GM19025 (cell line): Measurements from ENCODE around the gene IL6.

Experiments used
- ATAC-seq: cut with Tn5 transposase; IDR thresholded peaks from one replicate; pipeline ENCODE4 v1.9.1; 2021; ENCODE audit warnings: mild to moderate bottlenecking, low read depth, moderate library complexity; ENCODE audit not compliant: unreplicated experiment

Gene IL6

GRCh38 chr7:22724861-22725260 is 2.1 kb upstream of the IL6 start:
- no peak for ATAC-seq

DNA sequence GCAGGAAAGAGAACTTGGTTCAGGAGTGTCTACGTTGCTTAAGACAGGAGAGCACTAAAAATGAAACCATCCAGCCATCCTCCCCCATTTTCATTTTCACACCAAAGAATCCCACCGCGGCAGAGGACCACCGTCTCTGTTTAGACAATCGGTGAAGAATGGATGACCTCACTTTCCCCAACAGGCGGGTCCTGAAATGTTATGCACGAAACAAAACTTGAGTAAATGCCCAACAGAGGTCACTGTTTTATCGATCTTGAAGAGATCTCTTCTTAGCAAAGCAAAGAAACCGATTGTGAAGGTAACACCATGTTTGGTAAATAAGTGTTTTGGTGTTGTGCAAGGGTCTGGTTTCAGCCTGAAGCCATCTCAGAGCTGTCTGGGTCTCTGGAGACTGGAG is 1.4 kb upstream of the IL6 start:
- no peak for ATAC-seq

DNA sequence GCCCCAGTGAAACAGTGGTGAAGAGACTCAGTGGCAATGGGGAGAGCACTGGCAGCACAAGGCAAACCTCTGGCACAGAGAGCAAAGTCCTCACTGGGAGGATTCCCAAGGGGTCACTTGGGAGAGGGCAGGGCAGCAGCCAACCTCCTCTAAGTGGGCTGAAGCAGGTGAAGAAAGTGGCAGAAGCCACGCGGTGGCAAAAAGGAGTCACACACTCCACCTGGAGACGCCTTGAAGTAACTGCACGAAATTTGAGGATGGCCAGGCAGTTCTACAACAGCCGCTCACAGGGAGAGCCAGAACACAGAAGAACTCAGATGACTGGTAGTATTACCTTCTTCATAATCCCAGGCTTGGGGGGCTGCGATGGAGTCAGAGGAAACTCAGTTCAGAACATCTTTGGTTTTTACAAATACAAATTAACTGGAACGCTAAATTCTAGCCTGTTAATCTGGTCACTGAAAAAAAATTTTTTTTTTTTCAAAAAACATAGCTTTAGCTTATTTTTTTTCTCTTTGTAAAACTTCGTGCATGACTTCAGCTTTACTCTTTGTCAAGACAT is 574 bp upstream of the IL6 start:
- peak; percentile 56 for ATAC-seq

- no peak for ATAC-seq
These were observed 675 bp downstream of the IL6 start for GRCh38 chr7:22727714-22728035.

- ATAC-seq: no peak
These were observed 1.5 kb downstream of the IL6 start for GRCh38 chr7:22728401-22729029.

GRCh38 chr7:22729180-22729825 is 2.3 kb downstream of the IL6 start:
- ATAC-seq: no peak

GRCh38 chr7:22730066-22730710 is 3.2 kb downstream of the IL6 start:
- no peak for ATAC-seq

DNA sequence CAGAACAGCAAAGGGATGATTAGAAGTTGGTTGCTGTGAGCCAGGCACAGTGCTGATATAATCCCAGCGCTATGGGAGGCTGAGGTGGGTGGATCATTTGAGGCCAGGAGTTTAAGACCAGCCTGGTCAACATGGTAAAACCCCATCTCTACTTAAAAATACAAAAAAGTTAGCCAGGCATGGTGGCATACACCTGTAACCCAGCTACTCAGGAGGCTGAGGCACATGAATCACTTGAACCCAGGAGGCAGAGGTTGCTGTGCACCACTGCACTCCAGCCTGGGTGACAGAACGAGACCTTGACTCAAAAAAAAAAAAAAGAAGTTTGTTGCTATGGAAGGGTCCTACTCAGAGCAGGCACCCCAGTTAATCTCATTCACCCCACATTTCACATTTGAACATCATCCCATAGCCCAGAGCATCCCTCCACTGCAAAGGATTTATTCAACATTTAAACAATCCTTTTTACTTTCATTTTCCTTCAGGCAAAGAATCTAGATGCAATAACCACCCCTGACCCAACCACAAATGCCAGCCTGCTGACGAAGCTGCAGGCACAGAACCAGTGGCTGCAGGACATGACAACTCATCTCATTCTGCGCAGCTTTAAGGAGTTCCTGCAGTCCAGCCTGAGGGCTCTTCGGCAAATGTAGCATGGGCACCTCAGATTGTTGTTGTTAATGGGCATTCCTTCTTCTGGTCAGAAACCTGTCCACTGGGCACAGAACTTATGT is 4.1 kb downstream of the IL6 start:
- no peak for ATAC-seq

GRCh38 chr7:22731766-22732165 is 4.8 kb downstream of the IL6 start:
- ATAC-seq: no peak

GRCh38 chr7:22732556-22733126 is 5.6 kb downstream of the IL6 start:
- ATAC-seq: no peak

DNA sequence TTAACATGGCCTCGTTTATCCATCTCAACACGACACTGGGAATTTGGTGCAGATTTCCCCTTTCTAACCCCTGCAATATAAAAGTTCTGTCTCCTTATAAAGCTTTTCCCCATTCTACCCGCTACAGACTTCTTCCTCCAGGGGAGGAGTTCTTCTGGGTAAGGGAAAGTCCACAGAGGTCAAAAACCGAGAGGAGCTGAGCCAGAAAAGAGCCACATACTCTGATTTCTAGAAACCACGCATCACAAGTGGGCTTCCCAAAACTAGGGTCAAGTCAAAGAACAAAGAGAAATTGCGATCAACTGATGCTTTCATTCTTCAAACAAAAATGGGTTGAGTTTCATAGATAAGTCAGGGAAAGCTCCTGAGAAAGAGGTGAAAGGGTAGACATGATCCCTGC is 6.8 kb downstream of the IL6 start:
- no peak for ATAC-seq

DNA sequence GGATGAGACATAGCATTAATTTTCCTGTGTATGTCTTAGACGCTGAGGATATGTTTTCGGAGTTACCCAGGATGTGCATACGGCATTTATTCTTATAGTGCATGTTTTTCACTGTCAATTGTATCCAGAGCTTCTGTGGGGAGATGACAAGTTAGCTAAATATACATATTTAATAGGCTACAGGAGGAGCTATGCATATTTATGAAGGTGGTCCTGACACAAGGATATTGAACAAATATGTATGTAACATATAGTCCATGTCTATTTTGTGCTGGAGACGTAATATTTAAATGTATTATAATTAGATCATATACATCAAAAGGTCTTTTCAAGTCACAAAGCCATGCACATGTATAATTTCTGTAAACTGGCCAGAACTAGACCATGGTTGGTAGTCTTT is 16.0 kb downstream of the IL6 start:
- ATAC-seq: no peak

DNA sequence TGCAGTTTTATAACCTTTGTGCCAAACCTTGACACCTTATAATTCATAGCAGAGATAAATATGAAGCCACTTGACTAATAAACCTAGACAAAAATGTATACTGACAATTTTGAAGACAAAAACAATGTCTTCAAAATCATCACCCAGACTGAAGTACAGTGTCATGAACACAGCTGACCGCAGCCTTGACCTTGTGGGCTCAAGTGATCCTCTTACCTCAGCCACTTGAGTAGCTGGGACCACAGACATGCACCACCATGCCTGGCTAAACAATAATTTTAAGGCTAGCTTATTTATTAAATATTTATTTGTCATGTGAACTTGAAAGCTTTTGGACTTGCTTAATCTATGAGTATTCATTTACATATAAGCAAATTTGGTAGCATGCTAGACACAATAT is 24.3 kb downstream of the IL6 start:
- ATAC-seq: no peak

- no peak for ATAC-seq
These were observed 30.5 kb downstream of the IL6 start for GRCh38 chr7:22757338-22757994.

DNA sequence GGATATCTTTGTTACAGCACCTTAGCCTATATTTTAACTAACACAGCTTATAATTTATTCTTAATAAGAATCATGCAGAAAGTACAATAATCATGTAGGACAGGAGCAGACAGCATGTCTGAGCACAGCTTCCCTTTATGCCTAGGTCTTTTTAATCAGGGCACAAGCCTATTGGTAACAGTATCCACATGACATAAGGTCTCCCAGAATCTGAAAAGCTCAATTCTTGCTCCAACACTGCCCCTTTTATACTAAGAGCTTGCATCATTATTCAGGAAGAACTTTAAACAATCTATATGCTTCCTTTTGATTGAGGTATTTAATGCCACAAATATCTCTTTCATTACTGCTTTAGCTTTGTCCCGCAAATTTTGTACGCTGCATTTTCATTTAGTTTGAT is 31.6 kb downstream of the IL6 start:
- ATAC-seq: no peak

DNA sequence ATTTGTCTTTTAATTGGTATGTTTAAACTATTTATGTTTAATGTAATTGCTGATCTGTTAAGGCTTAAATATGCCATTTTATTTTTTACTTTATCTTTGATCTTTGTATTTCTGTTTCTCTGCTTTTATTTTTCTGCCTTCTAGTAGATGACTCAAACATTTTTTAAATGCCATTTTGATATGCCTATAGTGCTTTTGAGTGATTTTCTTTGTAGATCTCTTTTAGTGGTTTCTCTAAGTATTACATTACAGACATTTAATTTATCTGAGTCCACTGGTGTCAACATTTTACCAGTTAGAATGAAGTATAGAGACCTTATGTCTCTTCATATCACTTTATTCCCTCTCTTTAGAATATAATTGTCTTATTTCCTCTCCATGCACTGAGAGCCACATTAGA is 32.7 kb downstream of the IL6 start:
- ATAC-seq: no peak

GRCh38 chr7:22762866-22763265 is 35.9 kb downstream of the IL6 start:
- no peak for ATAC-seq

- ATAC-seq: no peak
These were observed 38.6 kb downstream of the IL6 start for GRCh38 chr7:22765609-22766008.

DNA sequence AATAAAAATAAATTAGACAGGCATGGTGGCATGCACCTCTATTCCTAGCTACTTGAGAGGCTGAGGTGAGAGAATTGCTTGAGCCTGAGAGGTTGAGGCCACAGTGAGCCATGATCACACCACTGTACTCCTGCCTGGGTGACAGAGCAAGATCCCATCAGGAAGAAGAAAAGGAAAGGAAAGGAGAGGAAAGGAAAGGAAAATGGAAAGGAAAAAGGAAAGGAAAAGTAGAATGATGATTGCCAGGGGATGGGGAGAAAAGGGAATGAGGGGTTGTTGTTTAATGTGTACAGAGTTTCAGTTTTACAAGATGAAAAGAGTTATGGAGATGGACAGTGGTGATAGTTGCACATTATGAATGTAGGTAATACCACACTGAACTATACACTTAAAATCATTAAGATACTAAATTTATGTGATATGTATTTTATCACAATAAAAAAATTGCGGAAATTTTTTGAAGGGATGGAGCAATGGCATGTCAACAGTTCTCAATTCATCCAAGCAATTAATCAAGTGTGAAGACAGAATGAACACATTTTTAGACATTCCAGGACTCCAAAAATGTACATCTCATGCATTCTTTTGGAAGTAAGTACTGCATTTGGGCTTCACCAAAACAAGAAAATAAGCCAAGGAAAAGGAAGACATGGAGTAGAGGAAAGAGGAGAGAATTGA is 44.3 kb downstream of the IL6 start:
- ATAC-seq: no peak

GRCh38 chr7:22771872-22772228 is 44.9 kb downstream of the IL6 start:
- no peak for ATAC-seq
